HUDEP-2 (cell line): ENCODE results near the gene GSTA5.
"Not testable (repeated sequence)": the region's sequence is repeated elsewhere in the genome, so short reads cannot be mapped to it uniquely, and the experiment has no call there.

Experiments used
- DNase-seq, 76 experiments: peaks; one replicate each; lab custom pipeline; 2025; ENCODE audit not compliant: unreplicated experiment in 76 of 76; lab: John Stamatoyannopoulos, UW

GSTA5 gene

GRCh38 chr6:52840763-52841585 is at the start of gene GSTA5:
TSS of gene GSTA5 (minus strand) at chr6:52840813.
- no peak for DNase-seq

GRCh38 chr6:52890018-52890417 is 49.4 kb upstream of the GSTA5 start:
- no peak for DNase-seq

- no peak for DNase-seq
Observed at GRCh38 chr6:52887910-52888524, 47.4 kb upstream of the GSTA5 start.

GRCh38 chr6:52881996-52882841 is 41.6 kb upstream of the GSTA5 start:
- DNase-seq: peak in 71 of 76 experiments; percentile 18 to 82 (median 63)

- DNase-seq: no peak
Observed at GRCh38 chr6:52881662-52881995, 41.0 kb upstream of the GSTA5 start.

GRCh38 chr6:52877786-52878185 is 37.2 kb upstream of the GSTA5 start:
- DNase-seq: no peak

GRCh38 chr6:52877168-52877567 is 36.6 kb upstream of the GSTA5 start:
- DNase-seq: no peak

GRCh38 chr6:52876056-52876787 is 35.6 kb upstream of the GSTA5 start:
- no peak for DNase-seq

- DNase-seq: no peak
Observed at GRCh38 chr6:52872031-52872430, 31.4 kb upstream of the GSTA5 start.

- DNase-seq: no peak
Observed at GRCh38 chr6:52871621-52872020, 31.0 kb upstream of the GSTA5 start.

GRCh38 chr6:52870335-52871091 is 29.9 kb upstream of the GSTA5 start:
- not testable (repeated sequence) for DNase-seq

- DNase-seq: not testable (repeated sequence)
Observed at GRCh38 chr6:52868899-52869298, 28.3 kb upstream of the GSTA5 start.

- no peak for DNase-seq
Observed at GRCh38 chr6:52868240-52868639, 27.6 kb upstream of the GSTA5 start.

- not testable (repeated sequence) for DNase-seq
Observed at GRCh38 chr6:52861151-52861550, 20.5 kb upstream of the GSTA5 start.

- DNase-seq: no peak
Observed at GRCh38 chr6:52858416-52858815, 17.8 kb upstream of the GSTA5 start.

- not testable (repeated sequence) for DNase-seq
Observed at GRCh38 chr6:52856137-52856536, 15.5 kb upstream of the GSTA5 start.

GRCh38 chr6:52849137-52849536 is 8.5 kb upstream of the GSTA5 start:
- DNase-seq: no peak

- no peak for DNase-seq
Observed at GRCh38 chr6:52846002-52846401, 5.4 kb upstream of the GSTA5 start.

GRCh38 chr6:52843605-52844004 is 3.0 kb upstream of the GSTA5 start:
- DNase-seq: no peak
